GM21529 (cell line): ENCODE data around the gene TNFRSF14.
A peak's percentile ranks its signal among the peaks of the same experiment; 100 is the strongest.

ENCODE experiments used
- ATAC-seq: cut with Tn5 transposase; IDR thresholded peaks from one replicate; pipeline ENCODE4 v1.9.1; 2021; ENCODE audit not compliant: unreplicated experiment

The TNFRSF14 gene

DNA sequence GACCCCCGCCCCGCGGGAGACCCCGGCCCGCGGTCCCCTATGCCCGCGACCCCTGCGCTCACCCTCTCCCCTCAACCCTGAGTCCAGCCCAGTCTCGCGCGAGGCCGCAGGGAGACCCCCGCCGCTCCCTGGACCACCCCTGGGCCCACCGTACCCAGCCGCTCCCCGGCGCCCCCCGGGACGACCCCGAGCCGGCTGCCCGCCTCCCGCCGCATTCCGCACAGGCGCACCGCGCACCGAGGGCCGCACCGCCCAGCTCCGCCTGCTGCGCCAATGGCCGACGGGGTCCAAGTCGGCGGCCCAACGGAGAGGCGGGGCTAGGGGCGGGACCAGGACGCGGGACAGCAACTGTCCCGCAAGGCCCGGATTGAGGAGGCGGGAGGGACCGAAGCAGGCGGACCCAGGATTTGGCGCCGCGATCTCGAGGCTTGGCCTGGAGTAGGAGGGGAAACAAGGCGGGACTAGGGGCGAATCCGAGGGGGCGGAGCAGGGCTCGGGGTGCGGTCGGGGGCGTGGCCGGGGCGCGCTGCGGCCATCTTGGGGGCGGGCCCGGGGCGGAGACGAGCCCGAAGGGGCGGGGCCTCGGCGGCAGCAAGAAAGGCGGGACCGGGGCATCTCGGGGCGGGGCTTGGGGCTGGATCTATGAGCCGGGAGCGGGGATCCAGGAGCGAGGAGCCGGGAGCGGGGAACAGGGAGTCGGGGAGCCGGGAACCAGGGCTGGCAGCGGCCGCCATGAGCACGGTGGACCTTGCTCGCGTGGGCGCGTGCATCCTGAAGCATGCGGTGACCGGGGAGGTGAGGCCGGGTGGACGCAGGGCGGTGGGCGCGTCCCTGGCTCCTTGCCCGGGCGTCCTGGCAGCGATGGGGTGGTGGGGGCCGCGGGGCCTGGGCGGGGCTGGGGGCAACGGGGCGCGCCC lies 30.2 kb downstream of the TNFRSF14 start, which contains the start of gene PRXL2B:
Gene PRXL2B, plus strand, starts transcription at position 624 of the 917 bp plus-strand sequence. Its CDS starts 109 bp downstream, at position 733.
- peak; percentile 59 for ATAC-seq

DNA sequence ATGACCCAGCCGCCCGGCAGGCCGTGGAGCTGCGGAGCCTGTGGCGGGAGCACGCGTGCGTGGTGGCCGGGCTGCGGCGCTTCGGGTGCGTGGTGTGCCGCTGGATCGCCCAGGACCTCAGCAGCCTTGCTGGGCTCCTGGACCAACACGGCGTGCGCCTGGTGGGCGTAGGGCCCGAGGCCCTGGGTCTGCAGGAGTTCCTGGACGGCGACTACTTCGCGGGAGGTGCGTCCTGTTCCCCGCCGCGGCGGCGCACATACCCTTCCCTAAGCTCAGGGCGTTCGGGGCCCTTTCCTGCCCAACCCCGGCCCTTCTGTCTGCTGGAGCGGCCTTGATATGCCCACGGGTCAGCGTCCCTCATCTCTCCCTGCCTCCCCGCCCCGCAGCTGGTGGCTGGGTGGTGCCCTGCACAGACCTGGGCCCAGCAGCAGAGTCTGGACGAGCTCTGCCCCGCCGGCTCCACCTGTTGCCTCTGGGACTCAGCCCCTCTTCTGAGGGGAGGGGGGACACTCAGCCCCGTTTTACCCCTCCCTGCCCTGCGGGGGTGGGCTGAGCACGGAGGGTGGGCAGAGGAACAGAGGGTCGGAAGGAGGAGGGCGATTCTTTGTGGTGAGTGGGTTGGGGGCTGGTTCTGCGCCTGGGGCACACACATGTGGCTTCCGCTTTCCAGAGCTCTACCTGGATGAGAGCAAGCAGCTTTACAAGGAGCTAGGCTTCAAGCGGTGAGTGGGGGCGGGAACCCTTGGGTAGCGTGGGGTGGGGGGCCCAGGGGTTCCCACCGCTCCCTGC lies 31.1 kb downstream of the TNFRSF14 start:
- ATAC-seq = peak; percentile 3

DNA sequence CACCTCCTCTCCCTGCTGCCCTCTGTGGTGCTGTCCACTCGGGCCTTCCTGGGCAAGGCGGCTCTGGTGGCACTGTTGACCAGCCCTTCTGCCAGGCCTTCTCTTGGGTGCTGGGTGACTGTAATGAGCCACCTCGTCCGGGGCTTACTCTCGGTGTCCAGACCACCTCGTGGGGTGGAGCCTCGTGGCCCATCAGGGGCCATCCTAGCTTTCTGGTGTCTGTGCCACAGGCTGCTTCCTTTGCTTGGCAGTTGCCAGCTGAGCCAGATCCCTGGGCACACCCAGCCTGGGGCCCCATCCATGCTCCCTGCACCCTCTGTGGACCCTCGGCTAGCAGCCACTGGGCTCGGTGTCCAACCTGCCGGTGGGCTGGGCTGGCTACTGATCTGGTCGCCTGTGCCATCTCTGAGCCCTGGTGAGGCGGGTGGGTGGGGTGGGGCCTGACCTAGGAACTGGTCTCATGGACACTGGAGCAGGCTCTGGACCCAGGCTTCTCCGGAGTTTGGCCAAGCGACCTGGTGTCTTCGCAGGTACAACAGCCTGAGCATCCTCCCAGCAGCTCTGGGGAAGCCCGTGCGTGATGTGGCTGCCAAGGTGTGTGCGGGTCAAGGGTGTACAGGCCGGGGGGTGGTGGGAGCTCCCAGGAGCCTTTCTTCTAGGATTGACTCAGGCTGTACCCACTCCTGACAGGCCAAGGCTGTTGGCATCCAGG lies 31.8 kb downstream of the TNFRSF14 start:
- ATAC-seq = no peak

DNA sequence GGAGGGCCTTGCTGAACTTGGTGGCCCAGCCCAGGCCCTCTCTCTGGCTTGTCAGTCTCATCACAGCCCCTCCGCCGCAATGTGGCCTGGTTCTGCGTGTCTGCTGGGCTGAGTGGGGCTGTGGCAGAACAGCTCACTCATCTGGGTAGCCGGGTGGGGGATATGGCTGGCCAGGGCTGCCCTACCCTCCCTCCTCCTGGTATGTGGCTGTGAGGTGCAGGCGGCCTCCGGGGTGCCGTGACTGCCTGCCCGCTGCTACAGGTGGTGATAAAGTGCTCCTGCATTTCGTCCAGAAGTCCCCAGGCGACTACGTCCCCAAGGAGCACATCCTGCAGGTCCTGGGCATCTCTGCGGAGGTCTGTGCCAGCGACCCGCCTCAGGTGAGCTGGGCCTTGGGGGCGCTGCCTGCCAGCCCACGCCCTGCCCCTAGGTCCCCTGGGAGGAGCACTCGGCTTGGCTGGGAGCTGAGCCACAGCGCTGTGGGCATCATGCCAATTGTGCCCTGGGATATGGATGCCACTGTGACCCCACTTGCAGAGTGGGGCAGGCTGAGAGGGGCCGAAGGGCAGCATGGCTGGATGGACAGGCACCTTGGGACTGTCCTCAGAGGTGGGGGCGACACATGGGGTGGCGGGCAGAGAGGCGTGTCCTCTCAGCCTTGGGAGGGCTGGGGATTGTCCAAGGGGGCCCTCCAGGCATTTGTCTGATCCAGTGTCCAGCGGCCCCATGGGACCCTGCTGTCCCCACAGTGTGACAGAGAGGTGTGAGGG lies 32.7 kb downstream of the TNFRSF14 start:
- ATAC-seq = no peak

DNA sequence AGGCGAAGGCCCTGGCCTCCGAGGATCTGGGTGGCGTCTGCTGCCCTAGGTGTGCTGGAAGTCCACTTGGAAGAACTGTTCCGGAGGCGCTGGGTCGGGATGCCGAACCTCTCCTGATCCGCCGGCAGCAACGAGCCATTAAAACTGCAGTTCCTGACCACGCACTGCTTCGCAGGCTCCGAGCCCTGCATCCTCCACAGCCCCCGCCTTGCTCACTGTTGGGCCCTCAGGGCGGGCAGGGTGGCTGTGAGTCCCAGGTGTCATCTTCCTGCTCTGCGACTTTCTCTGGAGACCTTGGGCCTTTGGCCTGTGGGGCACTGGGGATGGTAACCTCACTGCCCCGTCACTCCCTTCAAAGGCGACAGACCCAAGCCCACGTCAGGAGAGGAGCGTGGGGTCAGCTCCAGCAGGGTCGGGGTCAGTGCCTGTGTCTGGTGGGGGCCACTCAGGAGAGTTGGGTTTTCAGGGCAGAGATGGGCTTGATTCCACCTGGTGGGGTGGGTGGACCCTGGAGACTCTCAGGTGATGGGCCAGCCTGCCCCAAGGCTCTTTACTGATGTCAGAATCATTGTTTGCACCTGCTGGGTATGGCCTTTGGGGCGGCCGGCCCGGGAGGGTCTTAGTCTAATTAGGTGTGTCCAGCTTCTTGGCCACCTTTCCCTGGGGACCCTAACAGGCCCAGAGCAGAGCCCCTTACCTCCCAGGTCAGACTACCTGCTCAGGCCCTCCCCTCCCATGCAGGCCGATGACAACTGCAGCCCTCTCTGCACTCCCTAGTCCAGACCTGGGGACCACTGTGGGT lies 33.5 kb downstream of the TNFRSF14 start:
- no peak for ATAC-seq

DNA sequence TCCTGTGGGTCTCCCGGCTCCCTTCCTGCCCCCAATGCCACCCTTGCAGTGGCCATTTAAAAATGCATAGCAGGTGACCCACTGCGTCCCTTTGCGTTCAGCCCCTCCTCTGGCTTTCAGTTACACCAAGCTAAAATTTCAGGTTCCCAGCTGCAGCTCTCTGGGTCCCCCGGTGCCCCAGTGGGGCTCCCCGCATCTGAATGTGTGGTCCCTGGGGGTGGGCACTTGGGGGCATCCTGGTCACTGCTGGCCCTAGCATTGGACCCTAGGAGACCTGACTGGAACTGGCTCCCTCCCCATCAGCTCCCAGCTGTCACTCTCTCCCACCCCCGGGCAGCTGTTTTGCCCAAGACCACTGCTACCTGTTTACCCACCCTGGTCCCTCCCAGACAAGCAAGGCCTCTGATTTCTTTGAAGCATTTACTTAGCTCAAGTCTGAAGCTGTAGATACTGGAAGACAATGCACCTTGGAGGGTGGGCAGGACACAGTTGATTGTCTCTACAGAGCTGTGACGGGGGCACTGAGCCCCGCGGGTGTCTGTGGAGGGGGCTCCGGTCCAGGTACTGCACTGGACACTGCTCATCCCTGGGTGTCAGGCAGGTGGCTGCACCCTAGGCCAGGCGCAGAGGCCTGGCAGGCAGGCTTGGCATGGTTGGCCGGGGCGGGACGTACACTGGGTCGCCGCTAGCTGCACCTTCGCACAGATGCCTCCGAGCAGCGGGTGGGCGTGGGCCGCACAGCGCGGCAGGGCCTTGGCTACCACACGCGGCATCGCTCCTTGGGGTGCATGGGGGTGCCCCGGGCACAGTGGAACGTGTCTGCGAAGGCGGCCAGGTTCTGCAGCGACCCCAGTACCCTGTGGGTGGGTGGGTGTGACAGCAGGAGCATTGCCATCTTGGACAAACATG lies 34.3 kb downstream of the TNFRSF14 start:
- no peak for ATAC-seq

DNA sequence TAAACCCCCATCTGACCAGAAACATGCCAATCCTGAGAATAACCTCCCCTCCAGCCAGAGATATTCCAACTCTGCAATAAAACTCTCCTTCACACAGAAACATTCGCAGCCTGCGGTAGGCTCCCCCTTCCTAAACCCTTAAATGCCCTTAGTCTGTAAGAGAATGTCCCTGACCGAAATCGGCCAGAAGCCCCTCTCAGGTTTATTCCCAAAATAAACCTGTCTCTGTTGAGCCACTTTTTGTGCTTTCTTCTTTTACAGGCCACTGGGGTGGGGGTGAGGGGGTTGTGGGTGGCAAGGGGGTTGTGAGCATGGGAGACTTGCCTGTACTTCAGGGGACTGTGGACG lies 35.0 kb downstream of the TNFRSF14 start:
- no peak for ATAC-seq

DNA sequence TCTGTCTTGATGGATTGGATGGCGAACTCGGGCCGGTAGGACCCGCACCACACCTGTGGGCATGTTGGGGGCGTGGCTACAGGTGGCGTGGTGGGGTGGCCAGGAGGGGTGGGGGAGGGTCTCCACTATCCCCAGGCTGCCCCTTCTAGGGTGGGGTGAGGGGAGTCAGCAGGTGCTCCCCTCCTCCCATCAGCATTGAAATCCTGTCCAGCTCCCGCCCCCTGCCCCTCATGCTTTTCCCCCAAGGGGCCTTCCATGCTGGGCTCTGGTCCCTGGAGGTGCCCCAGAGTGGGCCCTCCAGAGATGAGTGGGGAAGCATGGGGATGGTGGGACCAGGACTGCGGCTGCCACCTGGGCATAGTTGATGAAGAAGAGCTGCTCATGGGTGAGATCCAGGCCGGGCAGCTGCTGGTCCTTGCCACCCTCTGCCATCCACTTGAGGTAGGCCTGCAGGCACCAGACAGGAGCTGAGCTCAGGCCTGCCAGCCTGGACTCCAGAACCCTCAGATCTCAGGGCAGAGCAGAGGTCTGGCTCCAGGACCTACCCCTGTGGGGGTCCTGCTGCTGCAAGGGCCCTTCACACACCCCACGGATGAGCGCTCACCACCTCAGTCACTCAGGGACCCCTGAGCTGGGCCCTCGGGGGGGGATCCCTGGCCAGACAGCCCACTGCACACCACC lies 35.5 kb downstream of the TNFRSF14 start:
- no peak for ATAC-seq

DNA sequence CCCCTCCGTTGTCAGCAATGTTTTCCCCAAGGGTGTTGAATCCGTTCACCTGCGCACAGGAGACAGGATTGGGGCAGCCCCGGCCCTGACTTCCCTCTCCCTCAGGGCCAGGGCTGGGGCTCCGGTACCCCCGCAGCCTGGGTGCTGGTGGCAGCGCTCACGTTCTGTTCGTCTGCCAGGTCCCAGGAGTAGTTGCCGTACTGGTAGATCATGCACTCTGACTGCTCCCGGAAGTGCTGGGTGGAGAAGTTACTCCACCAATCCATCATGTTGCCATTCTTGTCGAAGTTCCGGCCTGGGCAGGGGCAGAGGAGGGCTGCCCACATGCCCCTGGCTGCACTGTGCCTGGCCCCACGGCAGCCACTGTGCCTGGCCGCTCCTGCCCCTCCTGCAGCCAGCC lies 36.5 kb downstream of the TNFRSF14 start:
- ATAC-seq = no peak

DNA sequence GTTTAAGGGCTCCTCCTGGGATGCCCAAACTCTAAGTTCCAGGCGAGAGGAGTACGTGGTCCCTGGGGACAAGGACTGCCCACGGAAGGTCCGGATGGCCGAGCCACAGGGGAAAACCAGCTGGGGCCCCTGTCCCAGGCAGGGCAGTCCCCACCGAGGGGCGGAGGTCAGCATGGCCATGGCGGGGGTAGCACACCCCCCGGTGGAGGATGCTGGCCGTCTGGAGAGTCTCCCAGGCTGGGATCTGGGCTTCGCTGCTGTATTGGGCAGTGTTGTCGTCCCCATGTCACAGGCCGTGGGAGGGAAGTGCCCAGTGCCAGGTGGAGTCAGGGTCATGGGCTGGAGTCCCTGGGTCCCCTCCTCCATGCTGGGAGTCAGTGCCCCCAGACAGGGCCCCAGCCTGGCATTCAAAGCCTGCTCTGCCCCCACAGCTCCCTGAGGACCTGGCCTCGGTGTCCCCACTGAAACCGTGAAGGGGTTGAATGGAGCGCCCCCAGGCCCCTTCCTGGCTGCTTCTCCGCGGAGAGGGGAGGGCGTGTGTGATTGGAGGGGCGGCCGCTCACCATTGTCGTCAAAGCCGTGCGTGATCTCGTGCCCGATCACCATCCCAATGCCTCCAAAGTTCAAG lies 37.2 kb downstream of the TNFRSF14 start:
- ATAC-seq = no peak

DNA sequence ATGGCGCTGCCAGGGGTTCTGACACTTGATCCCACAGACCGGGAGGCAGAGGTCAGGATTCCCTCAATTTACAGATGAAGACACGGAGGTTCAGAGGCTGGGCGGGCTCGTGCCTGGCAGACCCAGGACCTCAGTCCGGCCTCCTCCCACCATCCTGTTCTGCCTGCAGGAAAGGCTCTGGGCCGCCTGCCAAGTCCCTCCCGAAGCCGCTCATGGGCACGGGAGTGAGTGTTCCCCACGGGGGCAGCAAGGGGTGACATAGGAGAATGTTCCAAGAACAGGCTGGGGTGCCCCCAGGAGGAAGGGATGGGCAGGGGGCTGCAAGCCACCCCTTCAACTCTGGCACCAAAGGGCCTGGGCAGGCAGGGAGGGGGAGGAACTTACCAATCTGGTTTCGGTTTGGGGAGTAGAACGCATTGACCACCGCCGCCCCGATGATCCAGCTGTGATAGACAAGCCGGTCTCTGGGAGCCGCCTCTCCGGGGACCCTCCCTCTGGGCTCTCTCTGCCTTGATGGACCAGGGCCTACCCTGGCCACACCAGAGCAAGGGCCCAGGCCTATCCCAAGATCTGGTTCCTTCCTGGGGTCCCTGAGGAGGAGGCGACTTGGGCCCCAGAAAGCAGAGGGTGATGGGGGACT lies 38.0 kb downstream of the TNFRSF14 start:
- ATAC-seq = no peak

DNA sequence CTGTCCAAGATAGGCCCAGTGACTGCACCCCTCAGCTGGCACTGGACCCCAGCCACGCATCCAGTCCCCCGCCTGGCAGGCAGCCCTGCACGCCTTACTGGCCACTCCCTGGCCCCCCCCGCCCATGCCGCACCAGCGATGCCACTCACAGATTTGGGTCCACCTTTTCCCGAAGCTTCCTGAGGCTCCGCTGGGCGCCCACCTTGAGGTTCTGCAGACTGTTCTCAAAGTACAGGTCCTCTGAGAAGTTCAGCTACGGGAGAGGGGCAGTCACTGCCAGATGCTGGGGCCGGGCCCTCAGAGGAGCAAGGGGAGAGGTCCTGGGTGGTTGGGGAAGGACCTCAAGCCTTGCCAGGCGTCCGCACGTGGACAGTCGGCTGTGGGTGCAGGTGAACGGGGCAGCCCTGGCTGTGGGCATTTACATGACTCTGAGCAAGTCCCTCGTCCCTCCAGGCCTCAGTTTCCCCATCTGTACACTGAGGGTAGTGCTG lies 38.5 kb downstream of the TNFRSF14 start:
- no peak for ATAC-seq

DNA sequence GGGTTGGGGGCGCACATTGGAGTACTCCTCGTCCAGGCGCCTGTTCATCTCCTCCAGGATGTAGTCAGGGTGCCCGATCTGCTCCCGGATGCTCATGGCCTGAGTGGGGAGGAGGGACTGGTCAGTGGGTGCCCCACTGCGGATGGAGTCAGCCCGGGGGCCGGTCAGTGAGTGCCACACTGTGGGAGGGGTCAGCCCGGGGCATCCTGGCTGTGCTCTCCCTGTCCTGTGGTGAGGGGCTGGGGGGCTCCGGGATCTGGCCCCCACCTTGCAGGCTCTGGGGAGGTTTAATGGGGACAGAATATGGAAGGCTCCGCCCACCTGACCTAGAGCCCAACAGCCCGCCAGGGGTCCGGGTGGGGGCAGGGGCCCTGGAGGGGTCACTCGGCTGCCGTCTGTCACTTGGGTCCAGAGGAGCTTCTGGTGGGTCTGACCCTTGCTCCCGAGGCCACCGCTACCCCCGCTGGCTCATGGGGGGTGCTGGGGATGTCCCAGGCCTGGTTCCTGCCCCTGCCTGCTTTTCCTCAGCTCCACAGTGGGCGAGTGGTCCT lies 39.2 kb downstream of the TNFRSF14 start:
- no peak for ATAC-seq

DNA sequence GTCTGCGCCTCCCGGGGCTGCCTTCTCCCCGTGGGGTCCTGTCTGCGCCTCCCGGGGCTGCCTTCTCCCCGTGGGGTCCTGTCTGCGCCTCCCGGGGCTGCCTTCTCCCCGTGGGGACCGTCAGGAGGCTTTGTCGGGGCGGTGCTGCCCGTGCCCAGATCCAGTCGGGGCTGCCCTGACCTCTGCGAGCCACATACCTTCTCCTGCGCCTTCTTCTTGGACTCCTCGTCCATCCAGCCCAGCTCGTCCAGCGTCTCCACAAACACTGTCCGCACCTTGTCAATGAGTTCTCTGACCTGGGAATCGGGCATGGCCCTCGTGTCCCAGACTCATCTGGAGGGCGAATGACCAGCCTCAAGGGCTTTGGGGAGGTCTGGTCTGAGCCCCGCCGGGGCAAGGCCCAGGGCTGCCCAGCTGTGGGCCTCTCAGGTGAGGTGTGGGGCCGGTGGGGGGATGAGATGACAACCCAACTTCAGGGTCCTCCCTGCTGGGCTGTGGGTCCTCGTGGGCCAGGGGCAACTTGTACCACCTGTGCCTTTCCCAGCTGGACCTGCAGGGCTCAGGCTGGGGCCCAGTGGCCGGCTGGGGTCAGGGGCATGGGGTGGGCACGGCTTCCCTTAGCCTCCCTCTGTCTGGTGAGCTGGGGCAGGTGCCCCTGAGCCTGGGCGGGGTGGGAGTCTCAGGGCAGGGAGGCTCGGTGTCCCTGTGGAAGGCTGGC lies 39.8 kb downstream of the TNFRSF14 start:
- ATAC-seq = no peak

DNA sequence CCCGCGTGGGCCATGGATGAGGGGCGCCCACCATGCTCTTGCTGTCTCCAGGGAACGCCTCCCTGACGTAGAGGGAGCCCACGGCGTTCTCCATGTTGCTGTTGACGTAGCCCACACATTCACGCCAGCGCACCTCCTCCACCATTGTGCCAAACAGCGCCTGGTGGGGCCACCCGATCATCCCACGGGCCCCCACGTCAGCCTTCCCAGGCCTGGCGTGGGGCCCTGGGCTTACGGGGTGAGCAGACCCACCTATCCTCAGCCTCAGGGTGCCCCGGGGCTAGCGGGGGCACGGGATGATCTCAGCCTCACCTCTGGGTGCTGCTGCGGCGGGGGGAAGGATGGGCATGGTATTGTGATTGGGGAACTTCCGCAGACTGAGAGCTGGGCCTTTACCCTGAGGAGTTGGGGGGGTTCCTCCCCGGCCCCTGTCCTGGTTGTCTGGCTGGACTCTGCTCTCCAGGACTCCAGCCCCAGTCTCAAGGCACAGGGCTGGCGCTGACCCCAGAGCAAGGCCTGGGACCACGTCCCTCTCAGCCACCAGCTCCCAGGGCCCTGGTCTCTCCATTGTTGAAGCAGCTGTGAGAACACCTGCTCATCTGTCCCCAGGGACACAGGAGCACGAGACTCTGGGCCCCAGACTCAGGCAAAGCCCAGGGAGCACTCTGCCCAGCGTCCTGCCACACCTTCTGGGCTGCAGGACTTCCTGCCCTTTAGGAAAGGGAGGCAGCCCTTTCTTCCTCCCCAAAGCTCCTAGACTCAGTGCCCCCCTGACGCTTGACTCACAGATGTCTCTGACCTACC lies 40.6 kb downstream of the TNFRSF14 start:
- ATAC-seq = no peak
